SK-N-SH treated with all-trans-retinoic acid at 6 μM for 48 hours (cell line): Measurements from ENCODE around the gene CEP128.

Experiments
- RARB ChIP-seq: fragments of 250-450 bp; sonication (Bioruptor Pico); IDR thresholded peaks from 2 replicates; pipeline ENCODE4 v1.8.0; 2021; ENCODE audit warnings: mild to moderate bottlenecking, moderate library complexity
- TCF4 ChIP-seq: fragments of 250-450 bp; sonication (Bioruptor Pico); IDR thresholded peaks from 2 replicates; pipeline ENCODE4 v1.8.0; 2021; ENCODE audit warnings: mild to moderate bottlenecking, moderate library complexity, borderline replicate concordance
- TOX ChIP-seq: fragments of 250-450 bp; sonication (Bioruptor Pico); IDR thresholded peaks from 2 replicates; pipeline ENCODE4 v1.8.0; 2021; ENCODE audit warnings: mild to moderate bottlenecking, moderate library complexity, borderline replicate concordance
- ZNF565 ChIP-seq: fragments of 450-650 bp; formaldehyde crosslinking; conservative IDR thresholded peaks from 2 replicates; pipeline ENCODE4 v1.5.0; 2020; ENCODE audit warnings: low read depth, mild to moderate bottlenecking, moderate library complexity
- TF ChIP-seq, protein P1 (sequence below): fragments of 250-450 bp; sonication (Bioruptor Pico); IDR thresholded peaks from 2 replicates; pipeline ENCODE4 v1.5.0; 2020; ENCODE audit warnings: mild to moderate bottlenecking, moderate library complexity

DNA sequence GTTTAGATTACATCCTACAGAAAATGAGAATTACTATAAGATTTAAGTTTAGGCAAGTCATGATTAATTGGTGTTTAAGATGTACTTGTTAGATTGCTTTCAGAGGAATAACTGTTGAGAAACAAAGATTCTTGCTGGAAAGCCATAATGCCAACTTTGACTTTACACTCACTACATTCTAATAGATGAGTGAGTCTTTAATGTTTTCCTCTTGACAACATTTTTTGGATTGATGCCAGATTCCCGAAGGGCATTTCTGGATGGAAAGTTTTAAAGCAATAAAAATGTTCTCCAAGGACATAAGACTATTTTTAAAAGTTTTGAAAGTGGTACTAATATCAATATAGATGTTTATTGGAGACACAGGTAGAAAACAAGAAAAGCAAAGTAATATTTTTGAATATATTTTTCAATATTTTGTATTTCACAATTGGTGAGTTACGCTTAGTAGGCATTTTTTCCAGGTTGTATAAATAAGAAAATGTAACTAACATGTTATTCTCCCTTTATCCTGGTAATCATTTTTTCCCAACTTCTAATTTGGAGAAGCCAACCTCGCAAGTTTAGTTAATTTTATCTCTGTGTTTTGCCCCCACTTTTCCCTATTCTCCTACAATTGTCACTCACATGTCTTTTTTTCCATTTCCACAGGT, 307.3 kb downstream of the CEP128 start:
- TF ChIP-seq ZNF565 (CRISPR knock-in tag), result no peak
- TF ChIP-seq, protein P1, sequence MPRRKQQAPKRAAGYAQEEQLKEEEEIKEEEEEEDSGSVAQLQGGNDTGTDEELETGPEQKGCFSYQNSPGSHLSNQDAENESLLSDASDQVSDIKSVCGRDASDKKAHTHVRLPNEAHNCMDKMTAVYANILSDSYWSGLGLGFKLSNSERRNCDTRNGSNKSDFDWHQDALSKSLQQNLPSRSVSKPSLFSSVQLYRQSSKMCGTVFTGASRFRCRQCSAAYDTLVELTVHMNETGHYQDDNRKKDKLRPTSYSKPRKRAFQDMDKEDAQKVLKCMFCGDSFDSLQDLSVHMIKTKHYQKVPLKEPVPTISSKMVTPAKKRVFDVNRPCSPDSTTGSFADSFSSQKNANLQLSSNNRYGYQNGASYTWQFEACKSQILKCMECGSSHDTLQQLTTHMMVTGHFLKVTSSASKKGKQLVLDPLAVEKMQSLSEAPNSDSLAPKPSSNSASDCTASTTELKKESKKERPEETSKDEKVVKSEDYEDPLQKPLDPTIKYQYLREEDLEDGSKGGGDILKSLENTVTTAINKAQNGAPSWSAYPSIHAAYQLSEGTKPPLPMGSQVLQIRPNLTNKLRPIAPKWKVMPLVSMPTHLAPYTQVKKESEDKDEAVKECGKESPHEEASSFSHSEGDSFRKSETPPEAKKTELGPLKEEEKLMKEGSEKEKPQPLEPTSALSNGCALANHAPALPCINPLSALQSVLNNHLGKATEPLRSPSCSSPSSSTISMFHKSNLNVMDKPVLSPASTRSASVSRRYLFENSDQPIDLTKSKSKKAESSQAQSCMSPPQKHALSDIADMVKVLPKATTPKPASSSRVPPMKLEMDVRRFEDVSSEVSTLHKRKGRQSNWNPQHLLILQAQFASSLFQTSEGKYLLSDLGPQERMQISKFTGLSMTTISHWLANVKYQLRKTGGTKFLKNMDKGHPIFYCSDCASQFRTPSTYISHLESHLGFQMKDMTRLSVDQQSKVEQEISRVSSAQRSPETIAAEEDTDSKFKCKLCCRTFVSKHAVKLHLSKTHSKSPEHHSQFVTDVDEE, result no peak
- no peak for TF ChIP-seq RARB (CRISPR knock-in tag)
- TF ChIP-seq TCF4 (CRISPR knock-in tag), result no peak
- no peak for TF ChIP-seq TOX
